H1 (cell line): ENCODE measurements around the gene MORN4. TPM values are rescaled to one million over a fixed set of nuclear protein-coding genes. Genes with fewer than 3 reads are reported as not detected.

Experiments
- CTCF ChIA-PET: fragments of 300-600 bp; sonication (Branson Sonifier 250); formaldehyde crosslinking; loops from one replicate; lab custom pipeline; 2021; ENCODE audit not compliant: partially characterized antibody; lab: Charles Lee
- POLR2A ChIA-PET: fragments of 300-600 bp; sonication (Branson Sonifier 250); formaldehyde crosslinking; loops from one replicate; lab custom pipeline; 2021; ENCODE audit warnings: inconsistent platforms; ENCODE audit not compliant: partially characterized antibody; lab: Charles Lee
- DNase-seq, 2 experiments: peaks; one replicate each; pipeline versions ENCODE4 v3.0.0 to v3.0.0-alpha.2; 2010 to 2022; ENCODE audit warnings: low spot score in 2 of 2, low read depth in 1 of 2, mixed read lengths in 1 of 2
- FAIRE-seq: peaks from 2 replicates; lab custom pipeline; 2011; peaks lifted over from hg19 to GRCh38; lab: Jason Lieb, UNC
- H2AFZ ChIP-seq: 2 replicates; pipeline ENCODE4 v1.8.1; 2012; ENCODE audit warnings: low read length, inconsistent platforms
- H2AK5ac ChIP-seq: 2 replicates; pipeline ENCODE4 v1.6.1; 2013; ENCODE audit warnings: low read depth, low read length
- H2BK120ac ChIP-seq: replicated peaks from 2 replicates; pipeline ENCODE3; 2013; ENCODE audit warnings: low read depth, low read length, inconsistent platforms
- H2BK12ac ChIP-seq: 2 replicates; pipeline ENCODE4 v1.6.1; 2013; ENCODE audit warnings: low read depth, low read length
- H2BK15ac ChIP-seq: 2 replicates; pipeline ENCODE4 v1.6.1; 2013; ENCODE audit warnings: low read length
- H2BK20ac ChIP-seq: 2 replicates; pipeline ENCODE4 v1.6.1; 2013; ENCODE audit warnings: low read length
- H2BK5ac ChIP-seq: 2 replicates; pipeline ENCODE4 v1.6.1; 2013; ENCODE audit warnings: low read depth, low read length
- H3K14ac ChIP-seq: 2 replicates; pipeline ENCODE4 v1.6.1; 2013; ENCODE audit warnings: inconsistent platforms; ENCODE audit not compliant: insufficient read length
- H3K18ac ChIP-seq: 2 replicates; pipeline ENCODE4 v1.6.1; 2013; ENCODE audit warnings: low read length; ENCODE audit errors: extremely low read depth
- H3K23ac ChIP-seq: 2 replicates; pipeline ENCODE4 v1.6.1; 2013; ENCODE audit warnings: inconsistent platforms; ENCODE audit not compliant: insufficient read length
- H3K23me2 ChIP-seq: 2 replicates; pipeline ENCODE4 v1.6.1; 2013; ENCODE audit warnings: low read depth, low read length
- H3K27ac ChIP-seq: 2 replicates; pipeline ENCODE4 v1.6.1; 2011; ENCODE audit warnings: low read depth, low read length, inconsistent platforms
- H3K27me3 ChIP-seq, 4 experiments: replicated peaks in 1 of 4; 1 replicate in 1 of 4; 2 replicates in 3 of 4; pipeline versions ENCODE4 v1.6.1 to v1.8.1; 2011 to 2013; ENCODE audit warnings: low read length in 3 of 4, mild to moderate bottlenecking in 3 of 4, inconsistent platforms in 2 of 4, mixed read lengths in 2 of 4, moderate library complexity in 1 of 4; ENCODE audit not compliant: control insufficient read depth in 3 of 4, insufficient read depth in 3 of 4; ENCODE audit errors: extremely low read depth in 1 of 4
- H3K36me3 ChIP-seq, 4 experiments: 2 replicates each; pipeline versions ENCODE4 v1.6.1 to v1.8.1; 2011 to 2013; ENCODE audit warnings: mild to moderate bottlenecking in 4 of 4, low read length in 3 of 4, moderate library complexity in 2 of 4, control low read depth in 1 of 4, inconsistent platforms in 1 of 4; ENCODE audit not compliant: insufficient read depth in 4 of 4, control insufficient read depth in 2 of 4
- H3K4ac ChIP-seq: replicated peaks from 2 replicates; pipeline ENCODE3; 2013; ENCODE audit warnings: low read length, low read depth, mixed read lengths, inconsistent platforms; ENCODE audit not compliant: insufficient read length
- H3K4me1 ChIP-seq, 4 experiments: replicated peaks in 1 of 4; 1 replicate in 1 of 4; 2 replicates in 3 of 4; pipeline versions ENCODE4 v1.6.1 to v1.8.1; 2011 to 2013; ENCODE audit warnings: low read length in 3 of 4, inconsistent platforms in 2 of 4, mixed read lengths in 1 of 4; ENCODE audit not compliant: insufficient read depth in 4 of 4, control insufficient read depth in 3 of 4
- H3K4me2 ChIP-seq, 2 experiments: 2 replicates each; pipeline versions ENCODE4 v1.6.1 to v1.8.1; 2011 to 2013; ENCODE audit warnings: low read depth in 2 of 2, low read length in 2 of 2, control low read depth in 1 of 2, inconsistent platforms in 1 of 2, mild to moderate bottlenecking in 1 of 2; ENCODE audit not compliant: insufficient read depth in 1 of 2
- H3K4me3 ChIP-seq, 4 experiments: fragments of 200-600, 300-600 bp in 1 of 4; sonication (generic), shearing (Covaris generic), sonication (Bioruptor Twin) in 1 of 4; 2 replicates each; pipeline versions ENCODE4 v1.5.1 to v1.8.1; 2011 to 2016; ENCODE audit warnings: low read length in 4 of 4, low read depth in 3 of 4, control low read depth in 2 of 4, inconsistent platforms in 2 of 4, mild to moderate bottlenecking in 2 of 4, mixed read lengths in 1 of 4, moderate library complexity in 1 of 4; ENCODE audit not compliant: insufficient read depth in 2 of 4; ENCODE audit errors: extremely low read depth in 1 of 4
- H3K56ac ChIP-seq: replicated peaks from 2 replicates; pipeline ENCODE3; 2013; ENCODE audit warnings: low read depth, mild to moderate bottlenecking, mixed read lengths, low read length, inconsistent platforms; ENCODE audit not compliant: insufficient read length
- H3K79me1 ChIP-seq: 2 replicates; pipeline ENCODE4 v1.6.1; 2013; ENCODE audit warnings: low read depth, low read length, control low read depth
- H3K79me2 ChIP-seq, 2 experiments: 2 replicates each; pipeline versions ENCODE4 v1.6.1 to v1.8.1; 2012 to 2013; ENCODE audit warnings: low read length in 2 of 2, mild to moderate bottlenecking in 2 of 2, inconsistent platforms in 1 of 2; ENCODE audit not compliant: insufficient read depth in 2 of 2, control insufficient read depth in 1 of 2
- H3K9ac ChIP-seq, 4 experiments: replicated peaks in 1 of 4; 1 replicate in 1 of 4; 2 replicates in 3 of 4; pipeline versions ENCODE4 v1.6.1 to v1.8.1; 2011 to 2013; ENCODE audit warnings: low read depth in 3 of 4, low read length in 3 of 4, control low read depth in 2 of 4, mild to moderate bottlenecking in 2 of 4, moderate library complexity in 2 of 4, inconsistent platforms in 1 of 4; ENCODE audit errors: extremely low read depth in 1 of 4
- H3K9me3 ChIP-seq, 2 experiments: 2 replicates each; pipeline versions ENCODE4 v1.6.1 to v1.8.1; 2012 to 2013; ENCODE audit warnings: mild to moderate bottlenecking in 2 of 2, moderate library complexity in 2 of 2, control low read depth in 1 of 2, inconsistent platforms in 1 of 2, low read depth in 1 of 2, low read length in 1 of 2, mixed read lengths in 1 of 2; ENCODE audit not compliant: insufficient read depth in 2 of 2
- H4K20me1 ChIP-seq, 2 experiments: replicated peaks in 1 of 2; 2 replicates each; pipeline versions ENCODE3 to v1.8.1; 2011 to 2013; ENCODE audit warnings: inconsistent platforms in 2 of 2, low read length in 2 of 2, mild to moderate bottlenecking in 1 of 2; ENCODE audit not compliant: insufficient read depth in 2 of 2, control insufficient read depth in 1 of 2
- H4K5ac ChIP-seq: 2 replicates; pipeline ENCODE4 v1.6.1; 2013; ENCODE audit warnings: low read length, low read depth, mixed read lengths, inconsistent platforms; ENCODE audit not compliant: insufficient read length
- H4K8ac ChIP-seq: 2 replicates; pipeline ENCODE4 v1.8.0; 2013; ENCODE audit warnings: mild to moderate bottlenecking, moderate library complexity, low read length, inconsistent platforms; ENCODE audit not compliant: insufficient read depth; ENCODE audit errors: extremely low read depth
- H4K91ac ChIP-seq: replicated peaks from 2 replicates; pipeline ENCODE3; 2013; ENCODE audit warnings: low read length, mixed read lengths, inconsistent platforms; ENCODE audit not compliant: insufficient read length
- BRCA1 ChIP-seq: IDR thresholded peaks from 2 replicates; pipeline ENCODE4 v1.6.1; 2012; ENCODE audit warnings: low read depth, low read length, improper control_type of control experiment
- EGR1 ChIP-seq: IDR thresholded peaks from 2 replicates; pipeline ENCODE4 v1.6.1; 2011; ENCODE audit warnings: low read depth, low read length, borderline replicate concordance
- EZH2 ChIP-seq: fragments of 200-600 bp; sonication (generic); IDR thresholded peaks from 2 replicates; pipeline ENCODE4 v1.7.1; 2012; ENCODE audit warnings: low read depth, mild to moderate bottlenecking, moderate library complexity, low read length, inconsistent platforms; ENCODE audit not compliant: severe bottlenecking
- NANOG ChIP-seq: IDR thresholded peaks from 2 replicates; pipeline ENCODE4 v1.6.1; 2011; ENCODE audit warnings: low read length, low read depth, mild to moderate bottlenecking, inconsistent platforms; ENCODE audit not compliant: insufficient read depth, poor library complexity, severe bottlenecking
- RAD21 ChIP-seq, 2 experiments: IDR thresholded peaks in 1 of 2; conservative IDR thresholded peaks in 1 of 2; 2 replicates each; pipeline ENCODE4 v1.6.1; 2011; ENCODE audit warnings: low read depth in 2 of 2, low read length in 2 of 2, improper control_type of control experiment in 1 of 2, inconsistent platforms in 1 of 2, mild to moderate bottlenecking in 1 of 2, moderate library complexity in 1 of 2
- SIN3A ChIP-seq, 2 experiments: IDR thresholded peaks in 1 of 2; conservative IDR thresholded peaks in 1 of 2; 2 replicates each; pipeline ENCODE4 v1.6.1; 2011 to 2012; ENCODE audit warnings: low read length in 2 of 2, improper control_type of control experiment in 1 of 2, low read depth in 1 of 2, mild to moderate bottlenecking in 1 of 2
- YY1 ChIP-seq: IDR thresholded peaks from 2 replicates; pipeline ENCODE4 v1.6.1; 2011; ENCODE audit warnings: low read depth, mild to moderate bottlenecking, low read length
- WGBS, 2 experiments: shearing (Covaris generic) in 1 of 2; methylation state at CpG; one replicate each; pipeline versions ENCODE4 v1.1.6 to v1.1.7; 2013 to 2015; ENCODE audit warnings: low lambda C conversion rate in 2 of 2, mixed read lengths in 2 of 2, inconsistent platforms in 1 of 2, low coverage in 1 of 2, missing lambda C conversion rate in 1 of 2; ENCODE audit not compliant: insufficient replicate concordance in 2 of 2, insufficient coverage in 1 of 2, insufficient read length in 1 of 2; ENCODE audit errors: extremely low coverage in 1 of 2, missing lambda C conversion rate in 1 of 2; 5-methylcytosine and 5-hydroxymethylcytosine counted together
- polyA plus RNA-seq, 7 experiments: library from polyadenylated mRNA; depleted of rRNA in 3 of 7; stranded (reverse) in 5 of 7; unstranded in 2 of 7; fragments of >200 nt in 5 of 7; fragments of 200-250 nt in 2 of 7; gene quantifications; 1 replicate in 5 of 7; 2 replicates in 1 of 7; 4 replicates in 1 of 7; pipeline versions ENCODE4 v1.2.1 to v1.2.3, GENCODE V29; 2011 to 2013; ENCODE audit warnings: missing spikeins in 2 of 7, mixed read lengths in 2 of 7
- total RNA-seq: library from RNA; stranded (reverse); fragmentation: NEBNext Ultra II Directional; extraction: Animal tissue kit (Norgen Biotek cat#: 25700); gene quantifications from 2 replicates; pipeline ENCODE4 v1.2.1, GENCODE V29; 2021
- TF ChIP-seq, protein P1 (sequence below): IDR thresholded peaks from 2 replicates; pipeline ENCODE4 v1.6.1; 2012; ENCODE audit warnings: inconsistent platforms

Gene MORN4
- total and polyA plus RNA-seq, 2 of the 8 experiments (the other 6 are each of a cell fraction or from before 2014, with no cell fraction given) = 13.6 to 22.0 TPM

GRCh38 chr10:97618733-97619132 lies 14.6 kb downstream of the MORN4 start:
- H3K14ac ChIP-seq = no peak overlapping the region
- no peak overlapping the region for H2BK15ac ChIP-seq
- no peak overlapping the region for H4K8ac ChIP-seq
- no peak for DNase-seq
- no peaks in the 10 kb centered on the region for H3K9me3 ChIP-seq
- H2BK20ac ChIP-seq = no peak overlapping the region
- no peak overlapping the region for H2BK5ac ChIP-seq
- TF ChIP-seq RAD21 (IDR thresholded peaks at IDR 0.05 in 1 of 2, conservative IDR thresholded peaks at IDR 0.05 in 1 of 2; ENCODE audit: low read depth in 2 of 2, low read length in 2 of 2) = no peak
- TF ChIP-seq EGR1 = no peak
- TF ChIP-seq YY1 = no peak
- TF ChIP-seq, protein P1, sequence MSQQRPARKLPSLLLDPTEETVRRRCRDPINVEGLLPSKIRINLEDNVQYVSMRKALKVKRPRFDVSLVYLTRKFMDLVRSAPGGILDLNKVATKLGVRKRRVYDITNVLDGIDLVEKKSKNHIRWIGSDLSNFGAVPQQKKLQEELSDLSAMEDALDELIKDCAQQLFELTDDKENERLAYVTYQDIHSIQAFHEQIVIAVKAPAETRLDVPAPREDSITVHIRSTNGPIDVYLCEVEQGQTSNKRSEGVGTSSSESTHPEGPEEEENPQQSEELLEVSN = no peak
- no peak for TF ChIP-seq NANOG
- no peak for TF ChIP-seq BRCA1
- TF ChIP-seq SIN3A (conservative IDR thresholded peaks at IDR 0.05 in 1 of 2, IDR thresholded peaks at IDR 0.05 in 1 of 2; ENCODE audit: low read depth in 1 of 2, low read length in 2 of 2) = no peak
- TF ChIP-seq EZH2 = no peak
- H3K56ac ChIP-seq = no peak overlapping the region
- no peaks in the 10 kb centered on the region for H3K27me3 ChIP-seq
- H3K36me3 ChIP-seq = peaks cover 0 to 3% (median 2%) of the 10 kb centered on the region in 4 experiments; a peak in 1 of 8 replicates
- H3K79me1 ChIP-seq = no peaks in the 10 kb centered on the region
- no peak overlapping the region for H3K4me2 ChIP-seq
- H3K23me2 ChIP-seq = no peaks in the 10 kb centered on the region
- H3K4me3 ChIP-seq = no peak overlapping the region
- H3K4me1 ChIP-seq = no peaks in the 10 kb centered on the region
- no peak overlapping the region for H3K4ac ChIP-seq
- H3K79me2 ChIP-seq = no peaks in the 10 kb centered on the region
- no peak overlapping the region for H3K23ac ChIP-seq
- ChIA-PET CTCF (interaction anchor here (0.6 to 12.2 kb wide), 3 partner anchors 31 to 1609 kb away, joined by 3 to 152 read pairs (median 3); partner anchors contain the start of gene ANKRD2), POLR2A (interaction anchor here (1.6 kb wide), 1 partner anchor 8 kb away, joined by 5 read pairs; no protein-coding TSS in a partner anchor)
- WGBS, 2 experiments = 77% methylated on average over 4 of the region's 4 CpGs; no CpG with 5 or more reads in 1 of the 2 experiments
- no peak overlapping the region for H4K91ac ChIP-seq
- no peak overlapping the region for H2AK5ac ChIP-seq
- H3K18ac ChIP-seq = no peak overlapping the region
- H3K27ac ChIP-seq = no peak overlapping the region
- H3K9ac ChIP-seq = no peak overlapping the region
- no peak overlapping the region for H2BK12ac ChIP-seq
- H4K5ac ChIP-seq = no peak overlapping the region
- H2BK120ac ChIP-seq = no peak overlapping the region
- peaks cover 0 to 4% of the 10 kb centered on the region in 2 experiments for H4K20me1 ChIP-seq
- no peak overlapping the region for H2AFZ ChIP-seq
- FAIRE-seq = no peak
